HepG2 (cell line): ENCODE results near the gene IGSF21. TPM values are rescaled to one million over a fixed set of nuclear protein-coding genes. Genes with fewer than 3 reads are reported as not detected.

Source experiments
- ATAC-seq: fragments of 200-7000 bp; cut with Tn5 transposase; 3 replicates; pipeline ENCODE4 v1.9.1; 2020; ENCODE audit warnings: mild to moderate bottlenecking, moderate library complexity
- BruUV-seq: library from RNA; stranded (reverse); fragments of 400-500 nt; replicated peaks from 2 replicates; lab custom pipeline; 2021; lab: Mats Ljungman, UMichigan
- CTCF ChIA-PET: fragments of 300-600 bp; formaldehyde crosslinking; extraction: SDS; loops from one replicate; lab custom pipeline; 2021; ENCODE audit warnings: low total read pairs, inconsistent platforms, low intra/inter-chr PET ratio; lab: Yijun Ruan, JAX
- POLR2A ChIA-PET: fragments of 350-600 bp; sonication (Branson Sonifier 250); formaldehyde crosslinking; loops from one replicate; lab custom pipeline; 2020; ENCODE audit warnings: antibody characterized with exemption, inconsistent platforms; lab: Yijun Ruan, JAX
- DNase-seq: peaks from one replicate; pipeline ENCODE4 v3.0.0-alpha.2; 2015; ENCODE audit warnings: low spot score
- FAIRE-seq: peaks from 3 replicates; lab custom pipeline; 2011; peaks lifted over from hg19 to GRCh38; lab: Jason Lieb, UNC
- H2AFZ ChIP-seq: one replicate; pipeline ENCODE4 v1.6.1; 2011; ENCODE audit warnings: low read length, inconsistent platforms
- H3K27ac ChIP-seq: fragments of 300-600 bp; 3 replicates; pipeline ENCODE4 v1.8.0; 2011; ENCODE audit warnings: mixed run types, mild to moderate bottlenecking, mixed read lengths, low read length, inconsistent platforms; ENCODE audit not compliant: insufficient read depth; ENCODE audit errors: extremely low read length
- H3K27me3 ChIP-seq, 2 experiments: fragments of 200-600 bp in 1 of 2; 2 replicates in 1 of 2; 3 replicates in 1 of 2; pipeline versions ENCODE4 v1.6.0 to v1.8.0; 2011; ENCODE audit warnings: low read length in 2 of 2, mild to moderate bottlenecking in 2 of 2, moderate library complexity in 2 of 2, inconsistent platforms in 1 of 2; ENCODE audit not compliant: insufficient read depth in 2 of 2, control insufficient read depth in 1 of 2
- H3K36me3 ChIP-seq, 2 experiments: fragments of 200-600 bp in 1 of 2; replicated peaks in 1 of 2; 2 replicates in 1 of 2; 3 replicates in 1 of 2; pipeline versions ENCODE4 v1.5.1 to v1.8.0; 2011; ENCODE audit warnings: low read length in 2 of 2, inconsistent platforms in 1 of 2; ENCODE audit not compliant: insufficient read depth in 2 of 2, control insufficient read depth in 1 of 2
- H3K4me1 ChIP-seq: 2 replicates; pipeline ENCODE4 v1.5.1; 2012; ENCODE audit warnings: low read length, inconsistent platforms; ENCODE audit not compliant: insufficient read depth
- H3K4me2 ChIP-seq: 2 replicates; pipeline ENCODE4 v1.6.0; 2011; ENCODE audit warnings: low read depth, low read length, inconsistent platforms
- H3K4me3 ChIP-seq, 3 experiments: fragments of 200-600 bp in 1 of 3; sonication (generic), shearing (Covaris generic) in 1 of 3; replicated peaks in 1 of 3; 2 replicates each; pipeline ENCODE4 v1.5.1; 2011 to 2016; ENCODE audit warnings: low read length in 3 of 3, inconsistent platforms in 2 of 3, low read depth in 2 of 3, mild to moderate bottlenecking in 2 of 3, control low read depth in 1 of 3, mixed read lengths in 1 of 3; ENCODE audit not compliant: insufficient read depth in 1 of 3
- H3K79me2 ChIP-seq: one replicate; pipeline ENCODE4 v1.6.1; 2011; ENCODE audit warnings: low read length, inconsistent platforms; ENCODE audit not compliant: insufficient read depth
- H3K9ac ChIP-seq: 2 replicates; pipeline ENCODE4 v1.6.0; 2011; ENCODE audit warnings: mild to moderate bottlenecking, low read depth, low read length, inconsistent platforms; ENCODE audit not compliant: insufficient read depth
- H3K9me3 ChIP-seq: 2 replicates; pipeline ENCODE4 v1.5.1; 2012; ENCODE audit warnings: mild to moderate bottlenecking, low read length
- H4K20me1 ChIP-seq: 2 replicates; pipeline ENCODE4 v1.6.0; 2011; ENCODE audit warnings: inconsistent platforms, mild to moderate bottlenecking, low read length, moderate library complexity; ENCODE audit not compliant: insufficient read depth
- CHD4 ChIP-seq: fragments of 200-600 bp; sonication (generic); IDR thresholded peaks from 2 replicates; pipeline ENCODE4 v1.7.0; 2017; ENCODE audit warnings: mild to moderate bottlenecking, low read length, borderline replicate concordance
- GFI1 ChIP-seq: sonication (generic); formaldehyde crosslinking; IDR thresholded peaks from 2 replicates; pipeline ENCODE4 v1.5.0; 2020; ENCODE audit warnings: missing genetic modification reagents, mild to moderate bottlenecking, borderline replicate concordance
- JUN ChIP-seq: sonication (generic); formaldehyde crosslinking; IDR thresholded peaks from 2 replicates; pipeline ENCODE4 v1.4.0; 2020; ENCODE audit warnings: mild to moderate bottlenecking, missing genetic modification reagents
- SMARCE1 ChIP-seq: fragments of 450-650 bp; IDR thresholded peaks from 2 replicates; pipeline ENCODE4 v1.6.1; 2017; ENCODE audit warnings: borderline replicate concordance
- TMF1 ChIP-seq: sonication (generic); formaldehyde crosslinking; IDR thresholded peaks from 2 replicates; pipeline ENCODE4 v1.8.1; 2022; ENCODE audit warnings: low read depth, missing genetic modification reagents
- ZBTB1 ChIP-seq: sonication (generic); formaldehyde crosslinking; IDR thresholded peaks from 2 replicates; pipeline ENCODE4 v1.4.0; 2020; ENCODE audit warnings: missing genetic modification reagents, borderline replicate concordance
- ZNF468 ChIP-seq: sonication (generic); formaldehyde crosslinking; IDR thresholded peaks from 2 replicates; pipeline ENCODE4 v1.8.0; 2022; ENCODE audit warnings: mild to moderate bottlenecking, moderate library complexity, missing genetic modification reagents
- ZNF530 ChIP-seq: sonication (generic); formaldehyde crosslinking; IDR thresholded peaks from 2 replicates; pipeline ENCODE4 v1.5.0; 2020; ENCODE audit warnings: low read depth, mild to moderate bottlenecking, missing genetic modification reagents
- ZNF567 ChIP-seq: sonication (generic); formaldehyde crosslinking; IDR thresholded peaks from 2 replicates; pipeline ENCODE4 v1.8.1; 2023; ENCODE audit warnings: mild to moderate bottlenecking, missing genetic modification reagents, borderline replicate concordance
- ZNF713 ChIP-seq: sonication (generic); formaldehyde crosslinking; IDR thresholded peaks from 2 replicates; pipeline ENCODE4 v1.4.0; 2020; ENCODE audit warnings: mild to moderate bottlenecking, missing genetic modification reagents
- whole genome bisulfite sequencing: methylation state at CpG from one replicate; pipeline ENCODE4 v1.1.6; 2017; ENCODE audit warnings: low lambda C conversion rate; 5-methylcytosine and 5-hydroxymethylcytosine counted together
- in situ Hi-C: cut with HindIII; loops from 2 replicates; pipeline ENCODE4 v1.10.0; 2017; ENCODE audit warnings: low pct_unique_long_range_greater_than_20kb; ENCODE audit not compliant: extremely low pct_ligation_motif_present
- intact Hi-C: fragments of 100-400 bp; cut with micrococcal nuclease; formaldehyde crosslinking; loops from one replicate; pipeline ENCODE4 v1.10.0; 2022; ENCODE audit not compliant: unreplicated experiment
- polyA plus RNA-seq, 8 experiments: library from polyadenylated mRNA; depleted of rRNA in 3 of 8; stranded (reverse) in 7 of 8; unstranded in 1 of 8; fragments of >200 nt; fragmentation: Illumina TruSeq in 4 of 8; extraction: Trizol in 4 of 8; gene quantifications; 2 replicates each; pipeline versions ENCODE4 v1.2.1 to v1.2.3, GENCODE V29; 2011 to 2016; ENCODE audit warnings: low read depth in 4 of 8, missing spikeins in 1 of 8, mixed read lengths in 1 of 8; ENCODE audit not compliant: insufficient read depth in 1 of 8
- total RNA-seq, 5 experiments: library from RNA; depleted of rRNA; stranded (reverse); fragments of >200 nt; fragmentation: Illumina TruSeq; extraction: Trizol; gene quantifications; 2 replicates each; pipeline ENCODE4 v1.2.3, GENCODE V29; 2016; ENCODE audit warnings: low read depth in 1 of 5
- TF ChIP-seq, protein P1 (sequence below): sonication (generic); formaldehyde crosslinking; IDR thresholded peaks from 2 replicates; pipeline ENCODE4 v1.4.0; 2020; ENCODE audit warnings: missing genetic modification reagents
- TF ChIP-seq, protein P2 (sequence below): sonication (generic); formaldehyde crosslinking; IDR thresholded peaks from 2 replicates; pipeline ENCODE4 v1.4.0; 2020; ENCODE audit warnings: missing genetic modification reagents

Gene IGSF21
- total and polyA plus RNA-seq, 2 of the 13 experiments (the other 11 are each of a cell fraction or from before 2014, with no cell fraction given), result not detected

DNA sequence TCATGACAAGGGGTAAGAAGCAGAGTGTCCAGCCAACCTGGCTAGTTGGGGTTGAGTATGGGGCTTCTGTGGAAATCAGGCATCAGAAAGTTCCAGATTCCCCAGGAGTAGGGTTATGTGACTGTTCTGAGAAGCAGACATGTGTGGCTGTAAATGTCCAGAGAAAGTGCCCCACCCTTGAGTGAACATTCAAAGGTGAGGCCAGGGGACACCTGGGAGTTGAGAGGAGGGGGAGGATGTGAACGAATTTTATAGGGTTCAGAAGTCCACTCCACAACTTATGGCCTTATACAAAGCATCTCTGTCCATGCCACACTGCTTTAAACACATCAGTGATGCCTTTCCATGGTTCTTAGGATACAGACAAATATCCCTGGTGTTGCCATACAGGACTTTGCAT lies 133.3 kb downstream of the IGSF21 start:
- Histone ChIP-seq H3K4me3 (no peak overlapping the region), H3K27me3 (peaks cover 0 to 1% of the 10 kb centered on the region in 2 experiments; a peak in 1 of 5 replicates), H4K20me1 (no peaks in the 10 kb centered on the region), H3K4me1 (no peaks in the 10 kb centered on the region), H3K36me3 (no peaks in the 10 kb centered on the region), H3K9ac (no peak overlapping the region), H3K9me3 (no peaks in the 10 kb centered on the region), H3K79me2 (no peaks in the 10 kb centered on the region), H3K4me2 (no peak overlapping the region), H3K27ac (no peak overlapping the region), H2AFZ (no peak overlapping the region)
- TF ChIP-seq ZBTB1 (CRISPR knock-in tag) (no peak), CHD4 (no peak), ZNF468 (CRISPR knock-in tag) (no peak), GFI1 (no peak), JUN (CRISPR knock-in tag) (no peak), ZNF713 (no peak), TMF1 (CRISPR knock-in tag) (no peak), ZNF567 (CRISPR knock-in tag) (no peak), ZNF530 (CRISPR knock-in tag) (no peak), SMARCE1 (no peak)
- TF ChIP-seq, protein P1, sequence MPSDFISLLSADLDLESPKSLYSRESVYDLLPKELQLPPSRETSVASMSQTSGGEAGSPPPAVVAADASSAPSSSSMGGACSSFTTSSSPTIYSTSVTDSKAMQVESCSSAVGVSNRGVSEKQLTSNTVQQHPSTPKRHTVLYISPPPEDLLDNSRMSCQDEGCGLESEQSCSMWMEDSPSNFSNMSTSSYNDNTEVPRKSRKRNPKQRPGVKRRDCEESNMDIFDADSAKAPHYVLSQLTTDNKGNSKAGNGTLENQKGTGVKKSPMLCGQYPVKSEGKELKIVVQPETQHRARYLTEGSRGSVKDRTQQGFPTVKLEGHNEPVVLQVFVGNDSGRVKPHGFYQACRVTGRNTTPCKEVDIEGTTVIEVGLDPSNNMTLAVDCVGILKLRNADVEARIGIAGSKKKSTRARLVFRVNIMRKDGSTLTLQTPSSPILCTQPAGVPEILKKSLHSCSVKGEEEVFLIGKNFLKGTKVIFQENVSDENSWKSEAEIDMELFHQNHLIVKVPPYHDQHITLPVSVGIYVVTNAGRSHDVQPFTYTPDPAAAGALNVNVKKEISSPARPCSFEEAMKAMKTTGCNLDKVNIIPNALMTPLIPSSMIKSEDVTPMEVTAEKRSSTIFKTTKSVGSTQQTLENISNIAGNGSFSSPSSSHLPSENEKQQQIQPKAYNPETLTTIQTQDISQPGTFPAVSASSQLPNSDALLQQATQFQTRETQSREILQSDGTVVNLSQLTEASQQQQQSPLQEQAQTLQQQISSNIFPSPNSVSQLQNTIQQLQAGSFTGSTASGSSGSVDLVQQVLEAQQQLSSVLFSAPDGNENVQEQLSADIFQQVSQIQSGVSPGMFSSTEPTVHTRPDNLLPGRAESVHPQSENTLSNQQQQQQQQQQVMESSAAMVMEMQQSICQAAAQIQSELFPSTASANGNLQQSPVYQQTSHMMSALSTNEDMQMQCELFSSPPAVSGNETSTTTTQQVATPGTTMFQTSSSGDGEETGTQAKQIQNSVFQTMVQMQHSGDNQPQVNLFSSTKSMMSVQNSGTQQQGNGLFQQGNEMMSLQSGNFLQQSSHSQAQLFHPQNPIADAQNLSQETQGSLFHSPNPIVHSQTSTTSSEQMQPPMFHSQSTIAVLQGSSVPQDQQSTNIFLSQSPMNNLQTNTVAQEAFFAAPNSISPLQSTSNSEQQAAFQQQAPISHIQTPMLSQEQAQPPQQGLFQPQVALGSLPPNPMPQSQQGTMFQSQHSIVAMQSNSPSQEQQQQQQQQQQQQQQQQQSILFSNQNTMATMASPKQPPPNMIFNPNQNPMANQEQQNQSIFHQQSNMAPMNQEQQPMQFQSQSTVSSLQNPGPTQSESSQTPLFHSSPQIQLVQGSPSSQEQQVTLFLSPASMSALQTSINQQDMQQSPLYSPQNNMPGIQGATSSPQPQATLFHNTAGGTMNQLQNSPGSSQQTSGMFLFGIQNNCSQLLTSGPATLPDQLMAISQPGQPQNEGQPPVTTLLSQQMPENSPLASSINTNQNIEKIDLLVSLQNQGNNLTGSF, result no peak
- TF ChIP-seq, protein P2, sequence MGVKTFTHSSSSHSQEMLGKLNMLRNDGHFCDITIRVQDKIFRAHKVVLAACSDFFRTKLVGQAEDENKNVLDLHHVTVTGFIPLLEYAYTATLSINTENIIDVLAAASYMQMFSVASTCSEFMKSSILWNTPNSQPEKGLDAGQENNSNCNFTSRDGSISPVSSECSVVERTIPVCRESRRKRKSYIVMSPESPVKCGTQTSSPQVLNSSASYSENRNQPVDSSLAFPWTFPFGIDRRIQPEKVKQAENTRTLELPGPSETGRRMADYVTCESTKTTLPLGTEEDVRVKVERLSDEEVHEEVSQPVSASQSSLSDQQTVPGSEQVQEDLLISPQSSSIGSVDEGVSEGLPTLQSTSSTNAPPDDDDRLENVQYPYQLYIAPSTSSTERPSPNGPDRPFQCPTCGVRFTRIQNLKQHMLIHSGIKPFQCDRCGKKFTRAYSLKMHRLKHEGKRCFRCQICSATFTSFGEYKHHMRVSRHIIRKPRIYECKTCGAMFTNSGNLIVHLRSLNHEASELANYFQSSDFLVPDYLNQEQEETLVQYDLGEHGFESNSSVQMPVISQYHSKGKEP (CRISPR knock-in tag), result no peak
- in situ Hi-C loops, result no loop called here
- FAIRE-seq, result no peak
- no peak for ATAC-seq
- ChIA-PET POLR2A (no interaction called here), CTCF (no interaction called here)
- intact Hi-C loops, result no loop called here
- no peak for DNase-seq
- WGBS, result 0% methylated on average over 1 of the region's 1 CpG
- no TSS peak for BruUV-seq
